Spleen (tissue), 11 donors: Measurements from ENCODE around the gene TMEM178B. TPM values are rescaled to one million over a fixed set of nuclear protein-coding genes. Genes with fewer than 3 reads are reported as not detected.

Source experiments
- DNase-seq: peaks from one replicate; pipeline ENCODE4 v3.0.0-alpha.2; 2020
- H3K27ac ChIP-seq, 8 donors: fragments of 200-600 bp; sonication (generic) in 7 of 8; 1 replicate in 4 of 8; 2 replicates in 4 of 8; pipeline versions ENCODE4 v1.5.0 to v1.8.0; 2016 to 2021; ENCODE audit warnings: inconsistent platforms in 4 of 8, mild to moderate bottlenecking in 4 of 8, moderate library complexity in 1 of 8
- H3K27me3 ChIP-seq, 7 donors: fragments of 200-600 bp; sonication (generic) in 6 of 7; replicated peaks in 1 of 7; 1 replicate in 4 of 7; 2 replicates in 3 of 7; pipeline versions ENCODE4 v1.5.0 to v1.8.0; 2016 to 2021; ENCODE audit warnings: inconsistent platforms in 3 of 7, mild to moderate bottlenecking in 1 of 7
- H3K36me3 ChIP-seq, 6 donors: fragments of 200-600 bp; sonication (generic) in 5 of 6; 1 replicate in 4 of 6; 2 replicates in 2 of 6; pipeline versions ENCODE4 v1.5.0 to v1.8.0; 2016 to 2021; ENCODE audit warnings: inconsistent platforms in 2 of 6
- H3K4me1 ChIP-seq, 6 donors: fragments of 200-600 bp; sonication (generic) in 5 of 6; 1 replicate in 3 of 6; 2 replicates in 3 of 6; pipeline versions ENCODE4 v1.5.0 to v1.8.0; 2016 to 2021; ENCODE audit warnings: inconsistent platforms in 3 of 6
- H3K4me3 ChIP-seq, 8 donors: fragments of 200-600 bp; sonication (generic) in 7 of 8; 1 replicate in 4 of 8; 2 replicates in 4 of 8; pipeline versions ENCODE4 v1.5.0 to v1.8.0; 2016 to 2021; ENCODE audit warnings: inconsistent platforms in 4 of 8, mild to moderate bottlenecking in 4 of 8, moderate library complexity in 2 of 8
- H3K9me3 ChIP-seq, 8 donors: fragments of 200-600 bp; sonication (generic) in 7 of 8; 1 replicate in 4 of 8; 2 replicates in 4 of 8; pipeline versions ENCODE4 v1.5.0 to v1.8.0; 2016 to 2021; ENCODE audit warnings: inconsistent platforms in 4 of 8
- POLR2A ChIP-seq, 3 donors: fragments of 450-650 bp; IDR thresholded peaks; one replicate each; pipeline ENCODE4 v1.5.1; 2017; ENCODE audit warnings: antibody characterized with exemption in 3 of 3, mild to moderate bottlenecking in 1 of 3
- POLR2AphosphoS5 ChIP-seq, 3 donors: sonication (generic); formaldehyde crosslinking; IDR thresholded peaks; one replicate each; pipeline ENCODE4 v1.5.1; 2017; ENCODE audit warnings: antibody characterized with exemption in 3 of 3
- WGBS, 5 donors: extraction: QIAGEN DNeasy Blood & Tissue Kit in 3 of 5; methylation state at CpG; one replicate each; pipeline versions ENCODE4 v1.1.5 to v1.1.7; 2013 to 2018; 5-methylcytosine and 5-hydroxymethylcytosine counted together
- intact Hi-C: fragments of 100-400 bp; cut with DNase I; formaldehyde crosslinking; loops from one replicate; pipeline ENCODE4 v1.15.0; 2023; ENCODE audit warnings: low total_unique reads
- polyA plus RNA-seq, 3 donors: library from polyadenylated mRNA; stranded (reverse); fragments of 200-250 nt; gene quantifications; one replicate each; pipeline ENCODE4 v1.2.1, GENCODE V29; 2013
- total RNA-seq, 7 donors: library from RNA; depleted of rRNA in 3 of 7; stranded (reverse); fragments of >200 nt in 3 of 7; fragmentation: NEBNext Ultra II Directional in 4 of 7; extraction: Animal tissue kit (Norgen Biotek cat#: 25700) in 4 of 7; gene quantifications; one replicate each; pipeline versions ENCODE4 v1.1.0 to v1.2.1, GENCODE V29; 2016 to 2021
- TF ChIP-seq, protein P1 (sequence below), 11 experiments: fragments of 200-600 bp in 7 of 11; fragments of 450-650 bp in 4 of 11; sonication (generic) in 4 of 11; IDR thresholded peaks in 8 of 11; conservative IDR thresholded peaks in 3 of 11; 1 replicate in 7 of 11; 2 replicates in 4 of 11; pipeline versions ENCODE4 v1.4.0 to v1.8.0; 2016 to 2021; ENCODE audit warnings: antibody characterized with exemption in 11 of 11, inconsistent platforms in 4 of 11, mild to moderate bottlenecking in 1 of 11
- donor health status: healthy with polysubstance abuse.
- donor health status: DM: no; HTN: no; CAD: no; lungs with moderate emphysema.
- donor health status: DM: no; HTN: no; CAD: no.
- donor health status: Bipolar disorder and iron deficiency.
- donor health status: healthy.
- donor health status: DM: no; HTN: no; CAD: no.
- donor health status: DM: yes; HTN: yes; CAD: no.

The TMEM178B gene
- total and polyA plus RNA-seq, 10 donors = 0.35 to 5.5 (median 1.3) TPM

DNA sequence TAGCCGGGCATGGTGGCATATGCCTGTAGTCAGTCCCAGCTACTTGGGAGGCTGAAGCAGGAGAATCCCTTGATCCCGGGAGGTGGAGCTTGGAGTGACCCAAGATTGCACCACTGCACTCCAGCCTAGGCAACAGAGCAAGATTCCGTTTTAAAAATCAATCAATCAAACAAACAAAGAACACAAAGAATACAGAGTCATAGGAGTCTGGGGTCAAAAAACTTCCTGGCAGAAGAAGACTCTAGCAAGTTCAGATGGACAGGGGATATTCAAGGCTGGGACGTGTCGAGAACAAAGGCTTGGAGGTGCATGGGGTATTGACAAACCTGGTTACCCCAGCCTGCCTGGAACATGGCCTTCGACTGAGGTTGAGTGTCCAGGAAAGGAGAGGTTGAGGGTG, 248.5 kb downstream of the TMEM178B start:
- 81 to 94% (median 86%) methylated on average over 6 of the region's 6 CpGs for WGBS, 5 donors
- intact Hi-C loops = no loop called here
- Histone ChIP-seq H3K27me3 (no peaks in the 10 kb centered on the region), H3K4me1 (no peaks in the 10 kb centered on the region), H3K27ac (no peak overlapping the region), H3K4me3 (no peak overlapping the region), H3K9me3 (no peaks in the 10 kb centered on the region), H3K36me3 (no peaks in the 10 kb centered on the region)
- DNase-seq = no peak
- TF ChIP-seq POLR2AphosphoS5 (IDR thresholded peaks at IDR 0.05) = no peak
- TF ChIP-seq, protein P1, sequence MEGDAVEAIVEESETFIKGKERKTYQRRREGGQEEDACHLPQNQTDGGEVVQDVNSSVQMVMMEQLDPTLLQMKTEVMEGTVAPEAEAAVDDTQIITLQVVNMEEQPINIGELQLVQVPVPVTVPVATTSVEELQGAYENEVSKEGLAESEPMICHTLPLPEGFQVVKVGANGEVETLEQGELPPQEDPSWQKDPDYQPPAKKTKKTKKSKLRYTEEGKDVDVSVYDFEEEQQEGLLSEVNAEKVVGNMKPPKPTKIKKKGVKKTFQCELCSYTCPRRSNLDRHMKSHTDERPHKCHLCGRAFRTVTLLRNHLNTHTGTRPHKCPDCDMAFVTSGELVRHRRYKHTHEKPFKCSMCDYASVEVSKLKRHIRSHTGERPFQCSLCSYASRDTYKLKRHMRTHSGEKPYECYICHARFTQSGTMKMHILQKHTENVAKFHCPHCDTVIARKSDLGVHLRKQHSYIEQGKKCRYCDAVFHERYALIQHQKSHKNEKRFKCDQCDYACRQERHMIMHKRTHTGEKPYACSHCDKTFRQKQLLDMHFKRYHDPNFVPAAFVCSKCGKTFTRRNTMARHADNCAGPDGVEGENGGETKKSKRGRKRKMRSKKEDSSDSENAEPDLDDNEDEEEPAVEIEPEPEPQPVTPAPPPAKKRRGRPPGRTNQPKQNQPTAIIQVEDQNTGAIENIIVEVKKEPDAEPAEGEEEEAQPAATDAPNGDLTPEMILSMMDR (IDR thresholded peaks at IDR 0.05 in 8 of 11, conservative IDR thresholded peaks at IDR 0.05 in 3 of 11) = no peak
- TF ChIP-seq POLR2A (IDR thresholded peaks at IDR 0.05) = no peak

DNA sequence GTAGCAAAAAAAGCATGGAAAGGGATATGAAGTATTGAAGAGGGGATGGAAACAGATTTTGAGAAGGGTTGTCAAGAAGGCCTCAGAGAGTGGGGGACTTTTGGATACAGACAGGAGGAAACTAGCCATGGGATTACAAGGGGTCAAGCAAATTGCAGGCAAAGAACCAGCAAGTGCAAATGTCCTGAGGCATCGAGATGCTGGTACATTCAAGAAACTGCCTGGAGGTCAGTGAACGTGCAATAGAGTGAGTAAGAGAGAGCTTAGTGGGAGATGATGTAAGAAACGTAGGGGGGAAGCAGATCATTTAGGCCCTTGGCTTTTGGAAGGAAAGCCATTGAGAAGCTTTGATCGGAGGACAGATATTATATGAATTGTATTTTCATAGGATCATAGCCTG, 250.0 kb downstream of the TMEM178B start:
- TF ChIP-seq, protein P1 (IDR thresholded peaks at IDR 0.05 in 8 of 11, conservative IDR thresholded peaks at IDR 0.05 in 3 of 11) = no peak
- no peak for TF ChIP-seq POLR2A (IDR thresholded peaks at IDR 0.05)
- TF ChIP-seq POLR2AphosphoS5 (IDR thresholded peaks at IDR 0.05) = no peak
- 75 to 92% (median 87%) methylated on average over 4 of the region's 4 CpGs for WGBS, 5 donors
- intact Hi-C loops = no loop called here

DNA sequence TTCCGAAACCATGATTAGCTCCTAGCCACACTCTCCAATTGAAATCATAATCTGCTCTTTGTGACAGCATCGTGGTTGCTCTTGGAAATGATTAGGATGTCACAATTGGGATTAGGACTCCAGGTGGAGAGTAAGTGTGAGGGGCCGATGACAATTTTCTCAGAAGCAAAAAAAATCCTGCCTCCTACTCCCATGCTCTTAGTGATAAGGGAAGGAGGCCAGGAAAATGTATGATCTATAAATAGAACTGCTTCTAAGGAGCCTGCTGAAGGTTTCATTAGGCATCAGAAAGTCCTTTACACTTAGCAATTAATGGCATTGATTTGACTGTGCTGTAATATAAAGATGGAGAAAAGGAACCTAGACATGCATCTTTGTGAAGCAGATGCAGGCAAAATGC, 251.0 kb downstream of the TMEM178B start:
- Histone ChIP-seq H3K9me3 (no peaks in the 10 kb centered on the region), H3K27me3 (no peaks in the 10 kb centered on the region), H3K27ac (no peak overlapping the region), H3K4me1 (no peaks in the 10 kb centered on the region), H3K36me3 (no peaks in the 10 kb centered on the region), H3K4me3 (no peak overlapping the region)
- DNase-seq = no peak
- WGBS, 5 donors = 56 to 77% (median 66%) methylated on average over 3 of the region's 3 CpGs
- intact Hi-C loops = no loop called here
- TF ChIP-seq POLR2A (IDR thresholded peaks at IDR 0.05) (no peak), POLR2AphosphoS5 (IDR thresholded peaks at IDR 0.05) (no peak)
- TF ChIP-seq, protein P1 (IDR thresholded peaks at IDR 0.05 in 8 of 11, conservative IDR thresholded peaks at IDR 0.05 in 3 of 11) = no peak

More for the DNA sequence above, 250.0 kb downstream of the TMEM178B start:
- no peak overlapping the region for H3K4me3 ChIP-seq
- no peaks in the 10 kb centered on the region for H3K4me1 ChIP-seq
- H3K36me3 ChIP-seq = no peaks in the 10 kb centered on the region
- no peak for DNase-seq
- no peaks in the 10 kb centered on the region for H3K27me3 ChIP-seq
- no peaks in the 10 kb centered on the region for H3K9me3 ChIP-seq
- H3K27ac ChIP-seq = no peak overlapping the region

DNA sequence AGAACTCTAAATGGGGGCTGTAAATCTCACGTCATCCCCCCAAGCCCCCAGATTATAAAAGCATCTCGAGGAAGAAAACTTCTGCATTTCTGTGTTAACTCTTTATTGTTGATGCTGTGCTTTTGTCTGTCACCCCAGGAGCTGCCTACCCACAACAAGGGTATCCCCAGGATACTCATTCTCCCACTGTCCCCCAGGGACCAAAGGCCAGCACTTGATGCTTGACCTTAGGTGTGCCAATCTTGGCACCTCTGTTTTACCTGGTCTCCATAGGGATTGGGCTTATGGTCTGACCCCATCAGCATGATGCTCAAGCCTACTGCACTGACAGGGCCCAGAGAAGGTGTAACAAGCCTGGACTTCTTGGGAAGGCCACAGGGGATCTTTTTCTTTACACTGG, 251.4 kb downstream of the TMEM178B start:
- no peak for DNase-seq
- Histone ChIP-seq H3K4me3 (no peak overlapping the region), H3K27me3 (no peaks in the 10 kb centered on the region), H3K27ac (no peak overlapping the region), H3K9me3 (no peaks in the 10 kb centered on the region), H3K4me1 (no peaks in the 10 kb centered on the region), H3K36me3 (no peaks in the 10 kb centered on the region)
- TF ChIP-seq, protein P1 (IDR thresholded peaks at IDR 0.05 in 8 of 11, conservative IDR thresholded peaks at IDR 0.05 in 3 of 11) = no peak
- TF ChIP-seq POLR2A (IDR thresholded peaks at IDR 0.05) = no peak
- TF ChIP-seq POLR2AphosphoS5 (IDR thresholded peaks at IDR 0.05) = no peak
- WGBS, 5 donors = 21 to 38% (median 33%) methylated on average over 2 of the region's 2 CpGs
- intact Hi-C loops = no loop called here
